ACC112 (cell line): Measurements from ENCODE around the gene FBXW2.

Experiments
- H2AFZ ChIP-seq: fragments of 200-600 bp; sonication (generic); one replicate; pipeline ENCODE4 v1.6.0; 2017; ENCODE audit warnings: antibody characterized with exemption, low read length; ENCODE audit not compliant: unreplicated experiment
- H3K27ac ChIP-seq: fragments of 200-600 bp; sonication (generic); 2 replicates; pipeline ENCODE4 v1.5.1; 2014; ENCODE audit warnings: low read depth, mild to moderate bottlenecking, antibody characterized with exemption, low read length, moderate library complexity
- H3K27me3 ChIP-seq: fragments of 200-600 bp; sonication (generic); 2 replicates; pipeline ENCODE4 v1.6.1; 2014; ENCODE audit warnings: mild to moderate bottlenecking, antibody characterized with exemption, low read length, moderate library complexity, mixed read lengths; ENCODE audit not compliant: insufficient read depth
- H3K36me3 ChIP-seq: fragments of 200-600 bp; sonication (generic); 2 replicates; pipeline ENCODE4 v1.6.1; 2016; ENCODE audit warnings: mild to moderate bottlenecking, antibody characterized with exemption, low read length, moderate library complexity, mixed read lengths; ENCODE audit not compliant: insufficient read depth
- H3K4me1 ChIP-seq: fragments of 200-600 bp; sonication (generic); one replicate; pipeline ENCODE4 v1.6.1; 2016; ENCODE audit warnings: low read length, mixed read lengths; ENCODE audit not compliant: insufficient read depth, unreplicated experiment, control insufficient read depth
- H3K4me3 ChIP-seq: fragments of 200-600 bp; sonication (generic); 2 replicates; pipeline ENCODE4 v1.5.1; 2014; ENCODE audit warnings: mild to moderate bottlenecking, low read depth, low read length
- H3K79me2 ChIP-seq: fragments of 200-600 bp; sonication (generic); one replicate; pipeline ENCODE4 v1.6.0; 2016; ENCODE audit warnings: low read length; ENCODE audit not compliant: control insufficient read depth, unreplicated experiment, insufficient read depth

The FBXW2 gene

GRCh38 chr9:120715389-120715924, 77.8 kb downstream of the FBXW2 start:
- H3K4me1 ChIP-seq: peaks cover 26% of the 10 kb centered on the region
- H2AFZ ChIP-seq: peak overlapping the region; percentile 86
- peaks cover 17% of the 10 kb centered on the region for H3K79me2 ChIP-seq
- H3K36me3 ChIP-seq: no peaks in the 10 kb centered on the region
- H3K27ac ChIP-seq: 0 out of 2 replicates have a peak overlapping the region, but pooled peaks have one; percentile 3
- no peaks in the 10 kb centered on the region for H3K27me3 ChIP-seq
- peak overlapping the region; percentile 85 for H3K4me3 ChIP-seq

GRCh38 chr9:120714846-120715388, 78.3 kb downstream of the FBXW2 start:
- no peaks in the 10 kb centered on the region for H3K36me3 ChIP-seq
- H3K4me3 ChIP-seq: peak overlapping the region; percentile 85
- 0 out of 2 replicates have a peak overlapping the region, but pooled peaks have one; percentile 3 for H3K27ac ChIP-seq
- H2AFZ ChIP-seq: peak overlapping the region; percentile 86
- H3K4me1 ChIP-seq: peaks cover 26% of the 10 kb centered on the region
- peaks cover 19% of the 10 kb centered on the region for H3K79me2 ChIP-seq
- H3K27me3 ChIP-seq: no peaks in the 10 kb centered on the region

GRCh38 chr9:120714088-120714845, 78.9 kb downstream of the FBXW2 start, which contains the start of gene MEGF9:
TSS of gene MEGF9 (minus strand) at chr9:120714470. CDS start at chr9:120714358, 112 bp downstream.
- Histone ChIP-seq H3K4me1 (peaks cover 30% of the 10 kb centered on the region), H3K27ac (0 out of 2 replicates have a peak within 1 kb of the TSS, but pooled peaks have one; percentile 3), H3K27me3 (no peaks in the 10 kb centered on the region), H3K79me2 (peaks cover 23% of the 10 kb centered on the region), H3K36me3 (no peaks in the 10 kb centered on the region), H2AFZ (peak within 1 kb of the TSS; percentile 86), H3K4me3 (peak within 1 kb of the TSS; percentile 85)

GRCh38 chr9:120713257-120714087, 79.7 kb downstream of the FBXW2 start:
- no peak overlapping the region for H3K27ac ChIP-seq
- H2AFZ ChIP-seq: peak overlapping the region; percentile 76
- peaks cover 35% of the 10 kb centered on the region for H3K4me1 ChIP-seq
- H3K36me3 ChIP-seq: no peaks in the 10 kb centered on the region
- peak overlapping the region; percentile 85 for H3K4me3 ChIP-seq
- no peaks in the 10 kb centered on the region for H3K27me3 ChIP-seq
- peaks cover 25% of the 10 kb centered on the region for H3K79me2 ChIP-seq

GRCh38 chr9:120712539-120713031, 80.6 kb downstream of the FBXW2 start:
- peak overlapping the region; percentile 85 for H3K4me3 ChIP-seq
- no peak overlapping the region for H2AFZ ChIP-seq
- H3K36me3 ChIP-seq: no peaks in the 10 kb centered on the region
- H3K27me3 ChIP-seq: no peaks in the 10 kb centered on the region
- peak overlapping the region; percentile 5; the same call in 1 of the 2 replicates for H3K27ac ChIP-seq
- H3K4me1 ChIP-seq: peaks cover 35% of the 10 kb centered on the region
- H3K79me2 ChIP-seq: peaks cover 25% of the 10 kb centered on the region

- Histone ChIP-seq H3K36me3 (no peaks in the 10 kb centered on the region), H3K79me2 (peaks cover 25% of the 10 kb centered on the region), H3K4me1 (peaks cover 35% of the 10 kb centered on the region), H3K27me3 (no peaks in the 10 kb centered on the region), H3K4me3 (peak overlapping the region; percentile 85), H3K27ac (peak overlapping the region; percentile 2; the same call in 1 of the 2 replicates), H2AFZ (no peak overlapping the region)
These were observed 81.2 kb downstream of the FBXW2 start for GRCh38 chr9:120711841-120712538.

- Histone ChIP-seq H2AFZ (no peak overlapping the region), H3K36me3 (no peaks in the 10 kb centered on the region), H3K79me2 (peaks cover 25% of the 10 kb centered on the region), H3K4me3 (peak overlapping the region; percentile 85), H3K27ac (peak overlapping the region; percentile 64), H3K4me1 (peaks cover 35% of the 10 kb centered on the region), H3K27me3 (no peaks in the 10 kb centered on the region)
These were observed 81.9 kb downstream of the FBXW2 start for GRCh38 chr9:120711354-120711753.

- Histone ChIP-seq H3K27me3 (no peaks in the 10 kb centered on the region), H3K4me1 (peaks cover 35% of the 10 kb centered on the region), H3K79me2 (peaks cover 25% of the 10 kb centered on the region), H3K4me3 (peak overlapping the region; percentile 85), H2AFZ (peak overlapping the region; percentile 97), H3K27ac (peak overlapping the region; percentile 64), H3K36me3 (no peaks in the 10 kb centered on the region)
These were observed 82.9 kb downstream of the FBXW2 start for GRCh38 chr9:120710110-120710981.

GRCh38 chr9:120708526-120709224, 84.5 kb downstream of the FBXW2 start:
- Histone ChIP-seq H3K27me3 (no peaks in the 10 kb centered on the region), H3K27ac (no peak overlapping the region), H2AFZ (no peak overlapping the region), H3K4me3 (no peak overlapping the region), H3K79me2 (peaks cover 23% of the 10 kb centered on the region), H3K36me3 (no peaks in the 10 kb centered on the region), H3K4me1 (peaks cover 30% of the 10 kb centered on the region)
